SHP77 treated with DMSO at 0.1 percent for 48 hours (cell line): ENCODE results near the gene CARS1.

Source experiments
- DNase-seq: peaks from one replicate; lab custom pipeline; 2025; lab: John Stamatoyannopoulos, UW

CARS1 gene

GRCh38 chr11:2955906-2956476 is 101.2 kb downstream of the CARS1 start:
- no peak for DNase-seq

- DNase-seq, result no peak
Measured at GRCh38 chr11:2954263-2954662, 103.0 kb downstream of the CARS1 start.

GRCh38 chr11:2952290-2952689 is 104.9 kb downstream of the CARS1 start:
- no peak for DNase-seq

GRCh38 chr11:2951231-2952110 is 105.8 kb downstream of the CARS1 start:
- DNase-seq, result no peak
